ENCODE results near the gene WNT11. TPM values are rescaled to one million over a fixed set of nuclear protein-coding genes. Genes with fewer than 3 reads are reported as not detected.

The WNT11 gene
- polyA plus RNA-seq, 10 donors: 8.4 to 25.2 (median 12.6) TPM

DNA sequence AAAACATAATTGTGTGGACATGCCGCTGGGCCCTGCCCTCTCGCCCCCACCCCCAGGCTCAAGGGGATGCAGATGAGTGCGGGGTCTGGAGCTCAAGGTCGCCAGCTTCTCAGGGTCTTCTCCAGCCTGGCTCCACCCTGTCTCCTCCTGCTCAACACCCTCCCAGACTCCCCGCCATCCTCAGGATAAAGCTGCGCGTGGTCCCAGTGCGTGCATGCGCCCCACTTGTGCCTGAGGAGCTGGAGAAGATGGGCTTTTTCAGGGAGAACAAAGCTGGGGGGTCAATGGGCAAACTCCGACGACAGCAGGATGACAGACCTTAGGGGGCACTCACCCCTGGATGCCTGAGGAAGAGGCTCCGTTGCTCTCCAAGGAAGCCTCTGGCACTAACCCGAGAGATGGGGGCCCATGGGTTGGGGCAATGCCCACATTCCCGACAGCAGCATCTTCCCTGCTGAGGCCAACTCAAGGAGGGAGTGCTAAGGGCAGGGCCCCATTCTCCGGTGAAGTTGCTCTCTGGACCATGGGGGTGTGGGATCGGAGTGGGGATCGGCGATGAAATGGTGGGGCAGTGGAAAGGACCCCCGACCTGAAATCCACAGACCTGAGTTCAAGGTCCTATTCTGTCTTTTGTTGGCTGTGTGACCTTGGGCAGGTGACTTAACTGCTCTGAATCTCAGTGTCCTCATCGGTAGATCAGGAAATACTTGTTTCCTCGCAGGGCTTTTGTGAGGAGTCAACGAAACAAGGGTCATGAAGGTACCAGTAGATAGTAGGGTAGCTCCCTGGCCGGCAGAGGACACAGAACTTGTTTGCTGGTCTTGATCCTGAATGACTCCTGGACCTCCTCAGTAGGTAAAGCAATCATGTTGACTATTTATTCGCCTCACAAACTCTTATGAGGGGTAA lies 47.7 kb downstream of the WNT11 start:
- no peak for DNase-seq

DNA sequence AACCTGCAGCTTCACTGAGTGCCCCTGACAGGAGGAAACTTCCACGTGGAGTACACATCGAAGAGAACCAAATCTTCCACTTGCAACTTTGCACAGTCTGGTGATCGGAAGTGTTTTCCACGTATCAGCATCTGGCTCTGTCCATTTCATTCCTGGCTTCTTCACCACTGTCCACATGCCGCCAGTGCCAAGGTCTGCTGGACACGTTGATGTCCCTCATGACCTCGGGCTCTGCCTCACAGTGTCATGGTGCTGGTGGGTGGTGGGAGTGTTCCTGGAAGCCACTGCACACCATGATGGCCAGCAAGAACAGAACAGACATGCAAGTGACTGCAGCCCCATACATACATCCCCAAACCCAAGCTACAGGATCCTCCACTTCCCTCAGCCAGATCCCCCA lies 48.4 kb downstream of the WNT11 start:
- no peak for DNase-seq

DNA sequence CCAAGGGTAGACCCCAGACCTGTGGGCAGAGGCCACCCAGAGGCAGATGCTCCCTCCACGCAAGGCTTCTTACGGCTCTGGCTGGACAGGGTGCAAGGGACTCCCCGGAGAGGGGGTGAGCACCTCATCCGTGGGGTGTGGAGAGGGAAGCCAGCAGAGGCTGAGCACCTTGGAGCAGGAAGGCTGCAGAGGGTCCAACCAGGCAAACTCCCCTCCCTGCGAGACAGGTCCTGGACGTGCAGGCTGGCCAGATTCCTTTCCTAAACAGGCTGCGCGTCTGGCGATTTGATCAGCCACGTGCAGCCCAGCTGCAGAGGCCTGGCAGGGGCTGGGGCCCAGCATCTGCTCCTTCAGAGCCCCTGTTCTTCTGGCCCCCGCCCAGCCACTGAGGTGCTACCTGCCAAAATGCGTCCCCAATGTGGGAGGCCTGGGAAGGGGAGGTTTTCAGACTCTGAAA lies 49.3 kb downstream of the WNT11 start:
- peak; percentile 41 to 87 (median 67) for DNase-seq

DNA sequence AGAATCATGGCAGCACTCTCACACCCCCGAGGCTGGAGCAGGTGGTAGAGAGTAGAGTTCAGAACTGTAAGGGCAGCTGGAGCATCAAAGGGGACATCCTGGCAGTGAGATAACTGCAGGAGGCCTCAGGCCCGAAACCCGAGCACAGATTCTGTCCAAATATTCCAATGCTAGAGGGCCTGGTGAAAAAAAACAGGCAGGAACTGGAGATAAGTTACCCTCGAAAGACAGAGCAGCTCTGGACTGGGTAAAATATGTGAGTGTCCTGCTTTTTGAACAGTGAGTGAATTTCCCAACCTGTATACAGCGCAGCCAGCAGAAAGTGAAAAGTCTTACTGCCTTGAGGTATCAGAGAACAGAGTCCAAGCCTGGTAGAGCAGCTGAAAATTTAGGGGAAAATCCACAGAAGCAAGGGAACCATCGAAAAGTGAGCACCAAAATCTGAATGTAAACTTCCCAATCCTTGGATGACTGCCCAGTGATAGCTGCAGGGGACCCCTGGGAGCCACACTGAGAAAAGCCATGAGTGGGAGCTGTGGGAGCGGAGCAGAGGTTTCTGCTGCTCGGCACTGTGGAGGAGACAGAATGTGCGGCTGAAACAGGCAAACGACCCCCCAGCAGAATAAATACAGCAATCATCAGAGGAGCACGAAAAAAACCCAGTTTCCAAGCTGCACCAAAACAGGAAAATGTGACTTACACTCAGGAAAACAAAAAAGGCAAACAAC lies 50.6 kb downstream of the WNT11 start:
- no peak for DNase-seq

DNA sequence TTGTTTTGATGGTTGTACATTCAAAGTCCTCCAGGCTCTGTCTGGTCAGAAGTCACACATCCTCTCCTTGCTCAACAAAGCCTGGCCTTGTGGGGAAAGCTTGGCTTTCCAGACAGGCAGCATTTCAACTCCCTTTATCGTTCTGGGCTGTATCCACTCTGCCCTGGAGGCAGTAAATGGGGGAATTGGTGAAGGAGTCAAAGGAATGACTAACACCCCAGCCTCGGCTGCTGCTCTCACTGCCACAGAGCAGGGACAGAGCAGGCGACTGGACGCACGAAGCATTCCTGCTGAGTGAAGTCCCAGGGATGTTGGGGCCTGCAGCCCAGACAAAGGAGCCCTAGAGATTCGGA lies 52.8 kb downstream of the WNT11 start:
- no peak for DNase-seq

DNA sequence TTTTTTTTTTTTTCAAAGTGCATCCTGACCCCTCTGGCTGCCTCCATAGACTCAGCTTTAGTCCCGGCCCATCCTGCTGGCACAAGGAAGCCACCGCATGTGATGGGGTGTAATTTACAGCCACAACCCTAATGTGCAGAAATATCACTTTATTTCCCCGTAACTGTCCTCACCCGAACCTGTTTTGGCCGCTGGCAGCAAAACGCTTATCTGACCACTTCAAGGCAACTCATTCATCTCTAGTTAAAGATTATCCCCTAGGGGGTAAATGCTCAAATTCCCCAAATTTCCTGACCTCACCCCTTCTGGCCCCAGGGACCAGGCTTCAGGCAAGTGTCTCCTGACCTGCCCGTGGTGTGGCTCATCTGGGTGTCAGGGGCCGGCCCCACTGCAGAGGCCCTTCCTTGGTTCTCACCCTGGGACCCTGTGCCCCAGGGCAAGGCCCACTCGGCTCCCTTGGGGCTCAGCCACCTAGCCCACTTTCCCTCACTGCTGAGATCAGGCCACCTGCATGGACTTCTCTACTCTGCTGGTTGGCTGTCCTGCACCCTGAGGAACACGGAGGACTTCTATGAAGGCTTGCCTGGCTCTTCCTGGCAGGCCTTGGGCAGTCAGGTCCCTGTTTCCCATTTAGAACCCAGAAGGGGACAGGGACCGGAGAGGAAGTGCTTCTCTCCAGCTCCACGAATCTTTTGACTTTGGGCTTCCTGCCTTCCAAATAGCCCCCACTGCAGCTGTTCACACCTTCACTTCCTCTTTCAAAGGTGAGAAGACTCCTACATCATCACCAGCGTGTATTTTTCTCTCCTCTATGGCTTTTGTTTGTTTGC lies 53.3 kb downstream of the WNT11 start:
- DNase-seq: no peak

DNA sequence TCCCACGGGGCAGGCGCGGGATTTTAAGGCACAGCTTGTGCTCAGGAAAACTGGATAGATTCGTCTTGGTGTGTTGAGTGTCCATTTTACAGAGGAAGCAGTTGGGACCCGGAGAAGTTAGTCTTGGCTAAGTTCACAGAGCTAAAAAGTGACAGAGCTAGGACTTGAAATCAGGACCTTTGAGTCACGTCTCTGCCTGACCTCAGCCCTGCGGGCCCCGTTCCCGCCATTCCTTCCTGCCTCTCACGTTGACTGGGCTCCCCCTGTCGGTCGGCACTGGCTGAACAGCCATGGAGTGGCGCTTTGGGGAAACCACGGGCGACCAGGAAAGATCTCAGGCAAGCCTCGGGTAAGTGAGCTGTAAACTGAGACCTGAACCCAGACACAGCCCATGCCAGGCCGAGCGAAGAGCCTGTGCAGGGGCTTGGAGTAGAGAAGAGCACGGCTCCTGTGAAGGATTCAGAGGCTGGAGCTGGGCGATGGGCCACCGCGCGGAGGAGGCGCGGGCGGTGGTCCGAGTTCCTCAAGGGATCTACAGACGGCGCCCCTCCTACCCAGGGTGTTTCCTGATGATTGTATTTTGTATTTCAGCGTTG lies 54.1 kb downstream of the WNT11 start:
- DNase-seq: peak; percentile 69 to 88 (median 80)

DNA sequence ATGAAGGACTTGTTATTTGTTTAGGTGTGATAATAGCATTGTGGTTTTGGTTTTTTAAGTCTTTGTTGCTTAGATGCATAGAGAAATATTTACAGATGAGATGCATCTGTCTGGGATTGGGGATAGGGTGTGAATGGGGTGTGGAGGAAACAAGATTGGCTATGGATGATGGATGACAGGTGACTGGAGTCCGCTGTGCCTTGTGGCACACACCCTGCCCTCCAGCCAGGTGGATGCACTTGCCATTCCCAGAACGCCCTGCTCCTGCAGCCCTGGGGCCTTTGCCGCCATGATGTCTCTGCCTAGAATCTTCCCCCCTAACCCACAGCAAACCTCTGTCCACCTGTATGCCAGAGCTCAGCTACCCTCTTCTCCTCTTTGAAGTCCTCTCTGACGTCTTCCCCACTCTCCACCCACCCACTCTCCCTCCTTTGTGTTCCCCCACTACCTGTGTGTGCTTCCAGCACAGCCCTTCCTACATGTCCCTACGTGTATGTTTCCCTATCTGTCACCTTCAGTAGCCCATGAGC lies 54.7 kb downstream of the WNT11 start:
- no peak for DNase-seq

DNA sequence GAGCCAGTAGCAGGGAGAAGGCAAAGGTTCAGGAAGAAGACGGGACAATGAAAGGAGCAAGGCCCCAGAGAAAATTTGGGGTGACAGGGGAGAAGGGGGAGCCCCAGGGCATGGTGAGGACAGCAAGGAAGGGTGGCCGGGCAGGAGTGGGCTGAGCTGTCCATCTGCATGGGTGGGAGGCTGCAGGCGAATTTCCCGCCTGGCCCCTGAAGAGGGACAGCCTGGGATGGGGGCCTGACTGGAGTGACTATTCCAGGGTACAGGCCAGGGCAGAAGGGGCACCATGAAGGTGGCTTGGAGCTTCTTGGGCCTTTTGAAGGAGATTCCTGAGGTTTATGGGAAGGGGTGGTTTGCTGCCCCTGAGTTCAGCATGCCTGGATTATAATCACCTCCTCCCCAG lies 56.2 kb downstream of the WNT11 start:
- DNase-seq: no peak

DNA sequence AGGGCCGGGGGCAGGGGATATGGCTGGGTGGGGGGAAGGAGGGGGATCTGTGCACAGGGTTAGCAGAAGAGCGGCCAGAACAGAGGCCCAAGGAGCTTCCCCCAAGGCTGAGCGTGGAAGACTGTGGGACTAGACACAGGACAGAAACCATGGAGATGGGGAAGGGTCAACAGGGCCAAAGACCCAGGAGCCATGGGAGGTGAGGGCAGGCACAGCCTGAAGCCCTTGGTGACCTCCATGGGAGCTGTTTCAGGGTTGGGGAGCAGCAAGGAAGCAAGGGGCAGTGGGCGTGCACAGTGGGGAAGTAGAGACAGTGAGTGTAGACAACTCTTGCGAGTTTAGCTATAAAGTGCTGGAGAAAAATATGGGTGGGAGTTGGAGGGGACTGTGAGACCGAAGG lies 56.6 kb downstream of the WNT11 start:
- DNase-seq: no peak

DNA sequence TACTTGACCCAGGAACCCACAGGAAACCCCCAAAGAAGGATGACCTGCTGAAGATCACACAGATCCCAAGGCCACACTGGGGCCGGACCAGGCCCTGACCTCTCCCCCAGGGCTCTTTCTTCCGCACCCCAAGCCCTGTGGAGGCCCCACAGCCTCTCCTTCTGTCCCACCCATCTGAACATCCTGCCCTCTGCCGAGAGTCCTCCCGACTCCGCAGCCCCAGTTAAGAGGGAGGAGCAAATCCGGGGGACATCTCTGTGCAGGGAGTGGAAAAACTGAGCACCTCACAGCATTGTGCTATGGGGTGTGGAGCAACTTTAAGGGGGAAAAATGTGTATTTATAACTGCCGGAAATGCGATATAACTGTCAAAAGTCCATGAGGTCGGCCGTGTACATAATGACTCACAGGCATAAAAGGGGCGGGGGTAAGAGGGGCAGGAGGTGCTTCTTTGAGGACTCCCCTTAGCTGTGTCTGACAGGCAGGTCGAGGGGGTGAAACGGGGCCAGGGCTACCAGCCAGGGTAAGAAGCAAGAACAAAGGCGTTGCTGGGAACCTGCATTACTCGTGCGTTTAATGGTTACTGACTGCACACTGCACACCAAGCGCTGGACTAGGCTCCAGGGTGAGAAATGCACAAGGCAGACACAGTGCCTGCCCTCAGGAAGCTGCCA lies 57.2 kb downstream of the WNT11 start:
- no peak for DNase-seq

DNA sequence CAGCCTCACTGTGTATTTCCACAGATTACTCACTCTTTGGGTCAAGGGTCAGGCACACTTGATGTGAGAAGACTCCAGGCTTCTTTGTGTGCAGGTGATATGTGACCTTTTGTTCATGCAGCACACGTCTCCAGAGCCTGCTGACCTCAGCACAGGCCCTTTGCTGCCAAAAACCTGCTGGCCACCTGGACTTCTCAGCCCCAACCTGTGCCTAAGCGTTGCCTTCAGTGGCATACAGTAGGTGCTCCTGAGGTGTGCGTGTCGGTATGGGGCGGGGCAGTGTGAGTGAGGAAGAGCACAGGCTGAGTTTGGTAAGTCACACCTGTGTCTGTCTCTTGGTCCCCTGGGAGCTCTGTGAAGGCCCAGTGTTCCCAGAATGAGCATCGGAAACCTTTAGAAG lies 58.1 kb downstream of the WNT11 start:
- DNase-seq: no peak

DNA sequence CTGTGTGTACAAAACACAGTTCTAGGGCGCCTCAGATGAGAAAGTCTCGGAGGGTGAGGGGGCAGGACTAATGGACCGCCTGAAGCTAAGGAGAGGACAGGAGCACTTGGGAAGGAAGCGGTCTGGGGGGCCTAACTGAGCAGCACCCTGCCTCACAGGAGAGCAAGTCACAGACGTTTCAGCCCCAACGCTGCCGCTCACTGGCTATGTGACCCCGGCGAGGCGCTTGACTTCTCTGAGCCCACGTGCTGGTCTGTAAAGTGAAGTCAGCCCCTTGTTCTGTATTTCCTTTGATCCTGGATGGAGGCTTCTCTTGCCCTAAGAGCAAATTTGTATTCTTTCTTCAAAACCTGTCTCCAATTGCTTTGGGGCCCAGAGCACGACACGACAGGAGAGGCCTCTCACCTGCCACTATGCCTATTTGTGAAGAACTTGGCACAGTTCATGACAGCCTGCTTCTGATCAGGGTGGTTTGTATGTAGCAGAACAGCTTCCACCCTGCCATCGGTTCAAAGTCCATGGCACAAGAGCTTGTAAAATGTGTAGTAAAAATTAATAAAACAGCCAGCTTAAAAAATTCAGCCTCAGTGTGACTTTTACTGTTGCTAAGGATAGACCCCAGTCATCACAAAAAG lies 59.1 kb downstream of the WNT11 start:
- DNase-seq: no peak

DNA sequence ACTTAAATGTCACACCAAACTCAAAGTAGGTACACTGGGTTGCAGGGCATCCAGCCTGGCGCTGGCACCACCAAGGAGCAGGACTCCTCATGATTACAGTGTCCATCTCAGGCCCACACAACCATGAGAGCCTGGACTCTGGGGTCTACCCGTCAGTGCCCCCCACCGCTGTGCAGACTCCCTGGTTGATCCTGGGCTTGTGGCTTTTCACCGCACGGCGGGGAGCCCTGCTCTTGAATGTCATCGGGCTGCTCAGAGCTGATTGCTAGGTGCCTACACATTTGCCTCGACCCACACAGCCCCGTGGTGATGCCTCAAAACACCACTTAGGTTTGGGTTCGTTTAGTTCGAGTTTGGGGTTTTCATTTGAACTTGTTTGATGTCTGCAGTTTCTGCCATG lies 63.0 kb downstream of the WNT11 start:
- no peak for DNase-seq

DNA sequence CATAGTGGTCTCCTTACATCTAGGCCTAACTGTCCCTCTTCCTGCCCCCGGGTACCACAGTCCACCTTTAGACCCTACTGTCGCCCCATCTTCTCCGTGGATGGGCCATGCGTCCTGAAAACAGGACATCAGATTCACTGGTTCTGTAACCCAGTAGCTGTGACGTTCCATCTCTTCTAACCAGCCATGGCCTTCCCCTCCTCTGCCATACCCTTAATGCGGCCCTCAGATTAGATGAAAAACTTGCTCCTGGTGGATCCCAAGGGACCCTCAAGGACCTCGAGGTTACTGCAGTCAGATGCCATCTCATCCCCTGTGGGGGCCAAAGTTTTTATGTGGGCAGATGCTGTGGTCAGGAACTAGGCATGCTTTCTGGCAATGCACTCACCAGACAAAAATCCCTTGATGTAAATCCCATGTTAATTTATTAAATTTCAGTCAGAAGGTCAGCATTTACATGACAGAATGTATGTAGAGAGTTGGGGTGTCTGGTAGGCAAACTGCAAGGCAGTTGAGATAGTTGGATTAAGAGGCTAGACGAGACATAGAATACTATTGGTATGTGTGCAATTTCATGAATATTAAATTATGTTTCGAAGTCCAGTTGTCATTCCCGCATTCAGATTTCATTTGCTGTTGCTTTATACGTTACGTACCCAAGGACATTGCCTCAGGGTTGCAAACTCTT lies 64.3 kb downstream of the WNT11 start:
- no peak for DNase-seq

DNA sequence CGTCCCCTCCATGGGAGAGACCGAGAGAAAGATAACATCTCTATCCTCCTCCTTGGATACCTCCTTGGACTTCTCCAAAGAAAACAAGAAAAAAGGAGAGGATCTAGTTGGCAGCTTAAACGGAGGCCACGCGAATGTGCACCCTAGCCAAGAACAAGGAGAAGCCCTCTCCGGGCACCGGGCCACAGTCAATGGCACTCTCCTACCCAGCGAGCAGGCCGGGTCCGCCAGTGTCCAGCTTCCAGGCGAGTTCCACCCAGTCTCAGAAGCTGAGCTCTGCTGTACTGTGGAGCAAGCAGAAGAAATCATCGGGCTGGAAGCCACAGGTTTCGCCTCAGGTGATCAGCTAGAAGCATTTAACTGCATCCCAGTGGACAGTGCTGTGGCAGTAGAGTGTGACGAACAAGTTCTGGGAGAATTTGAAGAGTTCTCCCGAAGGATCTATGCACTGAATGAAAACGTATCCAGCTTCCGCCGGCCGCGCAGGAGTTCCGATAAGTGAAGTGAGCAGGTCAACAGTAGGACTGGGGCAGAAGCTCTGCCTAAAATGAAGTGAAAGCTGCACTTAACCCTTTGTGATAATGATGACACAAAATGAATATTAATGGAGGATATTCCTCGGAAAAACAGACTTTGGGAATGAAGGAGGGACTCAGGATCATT lies 65.3 kb downstream of the WNT11 start:
- no peak for DNase-seq

DNA sequence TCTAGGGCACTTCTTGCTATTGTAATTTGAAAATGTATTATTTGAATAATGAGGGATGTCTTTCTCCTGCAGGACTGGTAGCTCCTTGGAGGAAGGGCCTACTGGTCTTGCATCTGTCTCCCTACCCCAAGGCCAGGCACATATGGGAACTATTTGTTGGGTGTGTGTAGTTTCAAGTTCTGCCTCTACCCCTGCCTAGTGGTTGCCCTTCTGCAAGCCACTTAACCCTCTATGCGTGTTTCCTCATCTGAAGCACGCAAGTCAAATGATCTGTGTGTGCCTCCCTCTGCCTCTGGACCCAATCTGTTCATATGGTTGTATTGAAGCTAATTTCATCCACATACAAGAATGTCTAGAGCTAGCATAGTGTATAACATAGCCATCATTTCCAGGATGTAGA lies 67.0 kb downstream of the WNT11 start:
- no peak for DNase-seq

Data from muscle of back (tissue), 11 donors.